Gastroesophageal sphincter (tissue), 4 donors: ENCODE data around the gene PCDHGA1. TPM values are rescaled to one million over a fixed set of nuclear protein-coding genes. Genes with fewer than 3 reads are reported as not detected.

Source experiments
- ATAC-seq: fragments of 150-250 bp; one replicate; pipeline ENCODE4 v1.9.1; 2016; ENCODE audit warnings: mild to moderate bottlenecking, moderate library complexity
- H3K27ac ChIP-seq, 4 donors: fragments of 200-600 bp; sonication (generic) in 3 of 4; 1 replicate in 3 of 4; 2 replicates in 1 of 4; pipeline ENCODE4 v1.5.1; 2016 to 2019
- H3K27me3 ChIP-seq: fragments of 200-600 bp; sonication (generic); one replicate; pipeline ENCODE4 v1.5.1; 2019
- H3K36me3 ChIP-seq, 2 donors: fragments of 200-600 bp; sonication (generic); one replicate each; pipeline ENCODE4 v1.5.1; 2019; ENCODE audit warnings: control low read depth in 1 of 2
- H3K4me1 ChIP-seq, 3 donors: fragments of 200-600 bp; sonication (generic); 1 replicate in 2 of 3; 2 replicates in 1 of 3; pipeline ENCODE4 v1.5.1; 2016 to 2019; ENCODE audit warnings: control low read depth in 2 of 3
- H3K4me3 ChIP-seq, 2 donors: fragments of 200-600 bp; sonication (generic); one replicate each; pipeline ENCODE4 v1.5.1; 2019; ENCODE audit warnings: mild to moderate bottlenecking in 1 of 2, moderate library complexity in 1 of 2
- H3K9me3 ChIP-seq, 3 donors: fragments of 200-600 bp; sonication (generic); one replicate each; pipeline ENCODE4 v1.5.1; 2017 to 2019; ENCODE audit warnings: control low read depth in 2 of 3
- CTCF ChIP-seq, 4 experiments: fragments of 200-600 bp in 2 of 4; fragments of 450-650 bp in 2 of 4; sonication (generic) in 1 of 4; IDR thresholded peaks; one replicate each; pipeline ENCODE4 v1.5.1; 2017 to 2019; ENCODE audit warnings: antibody characterized with exemption in 4 of 4, mild to moderate bottlenecking in 2 of 4, moderate library complexity in 2 of 4
- EP300 ChIP-seq: sonication (generic); formaldehyde crosslinking; IDR thresholded peaks from one replicate; pipeline ENCODE4 v1.6.1; 2017; ENCODE audit warnings: antibody characterized with exemption, mild to moderate bottlenecking
- POLR2A ChIP-seq, 2 donors: fragments of 450-650 bp; IDR thresholded peaks; one replicate each; pipeline ENCODE4 v1.6.1; 2017; ENCODE audit warnings: antibody characterized with exemption in 2 of 2, mild to moderate bottlenecking in 2 of 2, moderate library complexity in 1 of 2
- POLR2AphosphoS5 ChIP-seq: sonication (generic); formaldehyde crosslinking; IDR thresholded peaks from one replicate; pipeline ENCODE4 v1.6.1; 2017; ENCODE audit warnings: antibody characterized with exemption
- WGBS, 2 donors: methylation state at CpG; one replicate each; pipeline ENCODE4 v1.1.5; 2018; ENCODE audit warnings: low coverage in 1 of 2; 5-methylcytosine and 5-hydroxymethylcytosine counted together
- total RNA-seq, 4 donors: library from RNA; depleted of rRNA; stranded (reverse); fragments of >200 nt; gene quantifications; one replicate each; pipeline ENCODE4 v1.1.0, GENCODE V29; 2016

Gene PCDHGA1
- total RNA-seq, 4 donors from 2014 or later, result 0.67 to 1.3 (median 1.1) TPM

- no peaks in the 10 kb centered on the region for H3K4me1 ChIP-seq
- H3K27me3 ChIP-seq, result no peaks in the 10 kb centered on the region
- H3K9me3 ChIP-seq, result peaks cover 0 to 23% (median 0%) of the 10 kb centered on the region in 3 donors
- H3K27ac ChIP-seq, result no peak overlapping the region
- H3K4me3 ChIP-seq, result no peak overlapping the region
- TF ChIP-seq POLR2A (IDR thresholded peaks at IDR 0.05) (no peak), CTCF (IDR thresholded peaks at IDR 0.05) (no peak), EP300 (no peak), POLR2AphosphoS5 (no peak)
- no peak for ATAC-seq
- H3K36me3 ChIP-seq, result peaks cover 0 to 42% of the 10 kb centered on the region in 2 donors
- WGBS, 2 donors, result 90 to 92% methylated on average over 2 of the region's 2 CpGs
These were observed 212.7 kb downstream of the PCDHGA1 start for GRCh38 chr5:141543053-141543452.

- Histone ChIP-seq H3K4me1 (no peaks in the 10 kb centered on the region), H3K36me3 (peaks cover 0 to 54% of the 10 kb centered on the region in 2 donors), H3K4me3 (no peak overlapping the region), H3K9me3 (peaks cover 0 to 33% (median 0%) of the 10 kb centered on the region in 3 donors), H3K27me3 (no peaks in the 10 kb centered on the region), H3K27ac (no peak overlapping the region)
- TF ChIP-seq CTCF (IDR thresholded peaks at IDR 0.05) (no peak), POLR2AphosphoS5 (no peak), EP300 (no peak), POLR2A (IDR thresholded peaks at IDR 0.05) (no peak)
- 93 to 100% methylated on average over 1 of the region's 1 CpG for WGBS, 2 donors
- no peak for ATAC-seq
These were observed 217.2 kb downstream of the PCDHGA1 start for GRCh38 chr5:141547488-141547887.

- WGBS, 2 donors, result 87 to 100% methylated on average over 3 to 4 of the region's 5 CpGs
- H3K4me3 ChIP-seq, result no peak overlapping the region
- peaks cover 0 to 59% of the 10 kb centered on the region in 2 donors for H3K36me3 ChIP-seq
- no peaks in the 10 kb centered on the region for H3K4me1 ChIP-seq
- no peak for TF ChIP-seq CTCF (IDR thresholded peaks at IDR 0.05)
- no peak for TF ChIP-seq POLR2A (IDR thresholded peaks at IDR 0.05)
- no peak for TF ChIP-seq EP300
- no peak for TF ChIP-seq POLR2AphosphoS5
- H3K9me3 ChIP-seq, result peaks cover 0 to 34% (median 0%) of the 10 kb centered on the region in 3 donors
- no peak for ATAC-seq
- no peak overlapping the region for H3K27ac ChIP-seq
- no peaks in the 10 kb centered on the region for H3K27me3 ChIP-seq
These were observed 217.6 kb downstream of the PCDHGA1 start for GRCh38 chr5:141547921-141548320.

- ATAC-seq, result peak; percentile 90
- no peaks in the 10 kb centered on the region for H3K9me3 ChIP-seq
- no peak for TF ChIP-seq POLR2A (IDR thresholded peaks at IDR 0.05)
- TF ChIP-seq POLR2AphosphoS5, result peak; percentile 69
- TF ChIP-seq EP300, result no peak
- TF ChIP-seq CTCF (IDR thresholded peaks at IDR 0.05), result peak; percentile 82 to 93 (median 84)
- peaks cover 13 to 45% (median 14%) of the 10 kb centered on the region in 3 donors for H3K4me1 ChIP-seq
- peak overlapping the region; percentile 69 to 85 (median 80) for H3K27ac ChIP-seq
- WGBS, 2 donors, result 10 to 12% methylated on average over 7 to 8 of the region's 11 CpGs
- H3K36me3 ChIP-seq, result peaks cover 0 to 3% of the 10 kb centered on the region in 2 donors
- no peaks in the 10 kb centered on the region for H3K27me3 ChIP-seq
- peak overlapping the region in 1 of 2 donors; percentile 33 for H3K4me3 ChIP-seq
These were observed 227.4 kb downstream of the PCDHGA1 start for GRCh38 chr5:141557681-141558136.

- TF ChIP-seq POLR2AphosphoS5, result no peak
- no peak for TF ChIP-seq EP300
- no peak for TF ChIP-seq POLR2A (IDR thresholded peaks at IDR 0.05)
- TF ChIP-seq CTCF (IDR thresholded peaks at IDR 0.05), result no peak
- WGBS, 2 donors, result 36 to 39% methylated on average over 3 to 6 of the region's 6 CpGs
- H3K4me1 ChIP-seq, result peaks cover 13 to 45% (median 14%) of the 10 kb centered on the region in 3 donors
- H3K27me3 ChIP-seq, result no peaks in the 10 kb centered on the region
- peak overlapping the region; percentile 69 to 85 (median 80) for H3K27ac ChIP-seq
- peak overlapping the region in 1 of 2 donors; percentile 33 for H3K4me3 ChIP-seq
- no peaks in the 10 kb centered on the region for H3K9me3 ChIP-seq
- no peaks in the 10 kb centered on the region for H3K36me3 ChIP-seq
- no peak for ATAC-seq
These were observed 227.8 kb downstream of the PCDHGA1 start for GRCh38 chr5:141558150-141558549.
